ENCODE measurements around the gene C22orf39.
A peak's percentile ranks its signal among the peaks of the same experiment; 100 is the strongest.

C22orf39 gene

GRCh38 chr22:19424186-19424500 lies 23.4 kb downstream of the C22orf39 start:
- no peak for DNase-seq

- no peak for DNase-seq
These were observed 24.8 kb downstream of the C22orf39 start for GRCh38 chr22:19422440-19423301.

GRCh38 chr22:19420321-19420720 lies 27.2 kb downstream of the C22orf39 start:
- no peak for DNase-seq

DNA sequence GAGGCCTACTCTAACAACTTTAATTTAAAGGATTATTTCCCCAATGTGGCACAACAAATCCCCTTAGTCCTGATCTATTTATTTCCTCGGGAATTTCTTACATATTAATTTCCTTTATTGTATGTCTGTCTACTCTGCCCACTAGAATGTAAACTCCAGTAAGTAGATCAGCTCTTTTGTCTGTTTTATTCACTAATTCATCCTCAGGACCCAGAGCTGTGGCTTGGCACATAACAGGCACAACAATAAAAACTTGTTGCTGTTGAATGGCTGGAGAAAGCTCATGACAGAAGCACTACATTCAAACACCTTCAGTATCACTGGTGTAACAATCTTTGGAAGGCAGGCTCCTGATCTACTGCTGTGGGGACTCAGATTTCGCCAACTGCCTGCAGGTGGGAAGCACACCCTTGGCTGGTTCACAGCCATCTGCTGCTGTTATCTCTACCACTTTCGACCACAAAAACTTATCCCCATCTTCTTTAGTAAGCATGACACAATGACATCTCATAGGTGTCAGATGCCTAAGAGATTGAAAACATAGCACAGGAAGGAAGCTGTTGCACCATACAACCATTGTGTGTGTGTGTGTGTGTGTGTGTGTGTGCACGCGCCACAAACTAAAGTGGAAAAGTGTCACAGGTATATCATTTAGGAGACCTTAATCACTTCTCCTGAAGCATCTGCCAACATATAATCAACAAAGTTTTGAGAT lies 27.9 kb downstream of the C22orf39 start:
- peak in 1 of 2 donors; percentile 4 for DNase-seq

DNA sequence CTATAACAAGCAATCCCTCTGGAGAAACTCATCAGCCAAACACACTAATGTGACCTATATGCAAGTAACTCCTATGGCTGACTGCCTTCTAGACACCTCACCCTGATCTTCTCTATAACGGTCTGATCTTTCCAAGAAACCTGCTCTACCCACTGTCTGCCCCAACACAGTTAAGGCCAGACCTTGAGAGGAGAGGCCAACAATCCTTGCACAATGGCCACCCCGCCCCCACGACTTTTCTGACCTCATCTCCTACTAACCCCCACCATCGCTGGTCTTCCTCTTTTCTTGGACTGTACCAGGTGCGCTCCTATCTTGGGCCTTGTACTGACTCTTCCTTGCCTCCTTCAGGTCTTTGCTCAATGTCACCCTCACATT lies 28.4 kb downstream of the C22orf39 start:
- DNase-seq: no peak

- DNase-seq: no peak
These were observed 34.6 kb downstream of the C22orf39 start for GRCh38 chr22:19412923-19413322.

GRCh38 chr22:19412478-19412877 lies 35.0 kb downstream of the C22orf39 start:
- DNase-seq: no peak

DNA sequence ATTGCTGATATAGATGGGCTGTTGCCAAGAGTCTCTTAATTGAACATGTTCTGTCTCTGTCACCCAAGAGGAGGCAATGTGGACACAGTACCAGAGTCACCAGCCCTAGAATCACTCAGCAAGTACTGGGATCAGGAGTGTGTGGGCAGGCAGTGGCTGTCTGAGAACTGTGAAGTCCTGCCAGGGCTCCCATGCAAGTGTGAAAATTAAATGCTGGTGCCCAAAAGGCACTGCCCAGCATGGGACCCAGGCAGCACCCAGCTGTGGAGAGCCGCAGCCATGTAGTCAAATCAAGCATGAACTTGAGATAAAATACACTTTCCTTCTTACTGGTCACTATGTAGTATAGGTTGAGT lies 35.8 kb downstream of the C22orf39 start:
- DNase-seq: no peak

- no peak for DNase-seq
These were observed 36.4 kb downstream of the C22orf39 start for GRCh38 chr22:19410941-19411689.

DNA sequence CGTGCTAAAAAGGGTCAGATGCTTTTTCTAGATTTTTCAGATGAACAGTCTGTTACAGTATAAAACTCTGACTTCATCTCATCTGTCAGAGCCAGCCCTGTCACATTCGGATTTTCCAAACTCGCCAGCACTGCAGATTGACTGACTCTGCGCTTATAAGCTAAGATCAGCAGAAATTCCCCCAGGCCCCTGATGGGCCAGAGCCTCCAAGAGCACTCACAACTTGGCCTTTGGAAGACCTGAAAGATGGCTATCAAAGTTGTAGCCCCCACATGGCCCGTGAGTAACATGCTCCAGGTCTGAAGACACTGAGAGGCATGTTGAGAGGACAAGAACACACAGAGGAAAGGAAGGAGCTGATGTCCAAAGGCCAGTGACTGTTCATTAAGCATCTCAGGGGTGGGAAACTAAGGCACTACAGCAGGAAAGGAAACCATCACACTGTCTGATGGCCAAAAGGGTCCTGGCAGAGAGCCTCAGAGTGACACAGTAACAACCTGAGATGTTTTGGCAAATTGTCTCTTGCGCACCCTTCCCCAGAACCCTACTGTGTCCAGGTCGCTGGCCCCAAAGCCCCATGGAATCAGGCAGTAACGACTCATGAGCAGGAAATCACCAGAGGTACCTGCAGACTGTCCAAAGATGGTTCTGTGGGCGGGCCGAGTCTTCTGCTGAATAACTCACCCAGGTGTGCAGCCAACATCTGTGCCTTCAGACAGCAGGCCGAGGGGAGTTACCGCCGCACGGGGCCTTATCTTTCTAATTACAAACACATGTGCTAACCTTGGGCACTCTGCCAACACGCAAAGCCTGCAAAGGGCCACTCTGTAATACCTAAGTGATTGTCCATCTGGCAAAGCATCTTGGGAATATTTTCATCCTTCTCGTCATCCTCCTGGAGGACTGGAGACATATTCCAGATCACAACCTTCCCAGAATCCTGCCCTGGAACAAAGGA lies 39.6 kb downstream of the C22orf39 start:
- no peak for DNase-seq

DNA sequence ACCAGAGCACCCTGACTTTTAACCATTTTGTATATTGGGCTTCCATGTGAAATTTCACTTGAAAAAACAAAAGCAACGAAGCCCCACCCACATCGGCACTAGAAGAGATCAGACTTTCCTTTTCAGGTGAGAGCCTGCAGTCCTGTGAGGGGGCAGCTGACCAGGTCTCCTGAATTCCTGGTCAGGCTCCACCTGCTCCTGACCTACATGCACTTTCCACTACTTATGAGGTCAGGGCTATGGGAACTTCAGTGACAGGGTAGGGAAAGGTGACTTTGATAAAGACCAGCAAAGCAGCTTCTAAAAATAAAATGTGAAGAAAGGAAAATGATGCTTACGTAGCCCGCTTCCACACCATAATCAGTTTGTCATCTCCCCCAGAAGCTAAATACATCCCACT lies 40.7 kb downstream of the C22orf39 start:
- no peak for DNase-seq

DNA sequence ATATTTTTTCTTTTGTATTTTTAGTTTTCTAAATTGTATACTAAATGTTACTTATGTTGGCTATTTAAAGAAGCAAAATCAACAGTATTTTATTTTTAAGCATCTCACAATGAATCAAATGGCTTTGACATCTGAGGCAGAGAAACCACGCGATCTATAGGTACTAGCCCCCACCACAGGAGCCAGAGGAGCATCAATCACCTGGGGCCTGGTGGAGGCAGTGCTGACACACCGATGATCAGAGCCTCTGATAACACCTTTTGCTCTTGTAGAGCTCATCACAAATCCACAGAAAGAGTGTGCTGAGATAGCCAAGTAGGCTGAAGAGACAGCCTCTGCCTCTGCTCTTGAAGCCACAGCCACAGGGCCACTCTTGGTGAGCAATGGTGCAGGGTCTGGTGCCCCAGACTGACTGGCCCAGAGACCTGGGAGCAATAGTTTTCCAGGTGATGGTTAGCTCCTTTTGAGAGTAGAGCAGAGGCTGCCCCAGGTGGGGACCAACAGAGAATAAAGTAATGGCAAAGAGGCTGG lies 41.2 kb downstream of the C22orf39 start:
- no peak for DNase-seq

DNA sequence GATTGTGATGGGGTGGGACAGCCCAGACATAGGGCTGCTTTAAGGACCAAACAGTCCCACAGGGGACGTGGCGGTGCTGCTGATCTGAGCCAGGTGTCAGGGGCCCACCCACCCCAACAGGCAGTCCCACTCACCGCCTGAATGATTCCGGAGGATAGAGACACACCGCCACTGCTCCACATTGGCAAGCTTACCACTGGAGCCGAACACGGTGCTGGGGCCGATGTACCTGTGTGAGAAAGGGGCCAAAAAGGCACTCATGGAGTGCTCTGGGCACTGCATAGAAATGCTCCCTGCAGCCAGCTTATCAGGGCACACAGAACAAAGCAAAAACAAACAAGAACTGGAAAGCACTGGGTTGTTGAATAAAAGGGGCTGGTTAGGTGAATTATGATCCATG lies 41.9 kb downstream of the C22orf39 start:
- no peak for DNase-seq

DNA sequence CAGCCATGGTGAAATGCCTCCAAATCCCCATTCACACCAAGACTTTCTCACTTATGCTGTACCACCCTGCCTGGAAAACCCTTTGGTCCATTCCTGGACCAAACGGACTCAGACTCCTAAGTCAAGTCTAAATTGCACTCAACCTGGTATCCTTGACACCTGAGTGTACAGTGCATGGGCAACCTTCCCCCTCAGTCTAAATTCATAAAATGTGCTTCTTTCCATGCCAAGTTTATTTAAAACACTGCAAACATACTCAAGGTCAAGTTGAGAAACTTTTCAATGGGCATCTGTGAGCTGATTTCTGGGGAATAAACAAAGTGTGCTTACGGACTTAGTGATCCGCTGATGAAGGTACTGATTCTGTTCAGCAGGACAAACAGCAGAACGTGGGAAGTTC lies 42.4 kb downstream of the C22orf39 start:
- DNase-seq: no peak

- DNase-seq: no peak
These were observed 42.8 kb downstream of the C22orf39 start for GRCh38 chr22:19404676-19405075.

GRCh38 chr22:19402642-19403191 lies 44.8 kb downstream of the C22orf39 start:
- no peak for DNase-seq

- DNase-seq: no peak
These were observed 46.0 kb downstream of the C22orf39 start for GRCh38 chr22:19401483-19401882.

DNA sequence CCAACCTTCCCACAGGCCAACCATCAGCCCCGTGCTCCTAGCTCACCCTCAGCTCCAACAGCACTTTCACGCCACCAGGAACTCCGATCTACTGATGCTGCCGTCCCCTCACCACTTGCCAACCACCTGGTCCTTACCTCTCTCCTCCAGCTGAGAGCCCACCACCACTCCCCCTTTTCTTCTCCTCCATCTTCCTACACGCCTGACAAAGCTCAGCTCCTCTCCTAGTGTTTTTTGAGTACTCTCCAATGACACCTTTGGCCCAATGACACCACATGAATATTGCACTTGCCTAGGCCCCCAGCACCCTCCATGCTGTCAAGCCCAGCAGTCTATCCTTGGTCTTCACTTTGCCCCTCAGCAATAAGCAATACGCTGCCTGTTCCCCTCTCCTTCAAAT lies 46.6 kb downstream of the C22orf39 start:
- no peak for DNase-seq

DNA sequence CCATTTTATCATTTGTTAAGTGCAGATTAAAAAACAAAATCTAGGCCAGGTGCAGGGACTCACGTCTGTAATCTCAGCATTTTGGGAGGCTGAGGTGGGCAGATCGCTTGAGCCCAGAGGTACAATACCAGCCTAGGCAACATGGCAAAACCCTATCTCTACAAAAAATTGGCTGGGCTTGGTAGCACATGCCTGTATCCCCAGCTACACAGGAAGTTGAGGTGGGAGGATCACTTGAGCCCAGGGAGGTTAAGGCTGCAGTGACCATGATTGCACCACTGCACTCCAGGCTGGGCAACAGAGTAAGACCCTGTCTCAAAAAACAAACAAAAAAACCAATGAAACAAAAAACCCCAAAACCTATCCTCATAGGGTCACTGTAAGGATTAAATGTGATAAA lies 48.9 kb downstream of the C22orf39 start:
- DNase-seq: no peak

- no peak for DNase-seq
These were observed 49.3 kb downstream of the C22orf39 start for GRCh38 chr22:19398206-19398605.

GRCh38 chr22:19397734-19398104 lies 49.8 kb downstream of the C22orf39 start:
- DNase-seq: no peak
